Measurements from ENCODE around the gene LMAN2. TPM values are rescaled to one million over a fixed set of nuclear protein-coding genes. Genes with fewer than 3 reads are reported as not detected.

Gene LMAN2
- total and polyA plus RNA-seq, 8 donors: 71.1 to 128 (median 92.6) TPM

DNA sequence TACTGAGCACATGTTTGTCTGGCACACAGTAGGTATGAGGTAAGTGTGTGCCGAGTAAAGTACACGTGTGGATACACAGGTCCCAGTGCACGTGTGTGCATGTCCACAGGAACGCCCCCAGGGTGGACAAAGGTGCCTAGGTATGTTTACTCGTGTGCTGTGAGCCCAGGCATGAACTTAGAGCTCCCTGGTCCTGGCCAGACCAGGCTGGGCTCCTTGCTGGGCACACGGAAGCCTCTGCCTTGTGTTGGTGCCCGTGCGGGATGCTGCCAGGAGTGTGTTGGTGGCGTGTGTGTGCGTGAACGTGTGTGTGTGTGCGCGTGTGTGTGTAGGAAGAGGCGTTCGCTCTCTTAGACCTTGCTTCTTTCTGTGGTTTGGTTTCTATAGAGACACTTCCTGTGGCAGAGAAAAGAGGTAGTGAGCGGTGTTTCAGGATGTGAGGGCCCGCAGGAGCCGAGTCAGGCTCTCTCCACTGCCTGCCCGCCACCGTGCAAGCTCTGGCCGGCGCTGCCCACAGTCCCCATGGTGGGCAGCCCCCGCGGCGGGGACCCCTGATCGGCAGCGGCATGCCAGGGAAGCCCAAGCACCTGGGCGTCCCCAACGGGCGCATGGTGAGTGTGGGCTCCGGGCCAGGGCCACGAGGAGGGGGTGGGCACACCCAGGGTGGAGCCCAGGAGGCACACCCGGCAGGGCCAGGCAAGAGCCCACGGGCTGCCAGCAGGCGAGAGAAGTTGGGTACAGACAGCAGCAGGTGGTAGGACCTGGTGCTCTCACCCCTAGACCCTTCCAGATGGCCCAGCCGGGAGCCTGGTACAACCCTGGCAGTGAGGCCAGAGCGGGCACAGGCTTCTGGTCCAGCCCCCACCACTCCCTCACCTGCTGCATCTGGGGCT is 6.2 kb upstream of the LMAN2 start, which contains the start of gene RGS14:
RGS14 (plus strand) TSS at position 466 of the 893 bp plus-strand sequence; CDS start at position 567, 101 bp downstream.
- H3K27ac ChIP-seq: no peak within 1 kb of the TSS
- DNase-seq (peak in 2 of 6 donors; percentile 44 to 75), ATAC-seq (peak in 3 of 4 donors; percentile 59 to 67 (median 64)), FAIRE-seq (no peak)
- WGBS, 2 donors: 60 to 70% methylated on average over 36 to 37 of the region's 37 CpGs
- H3K4me1 ChIP-seq: peaks cover 0 to under 1% (median 0%) of the 10 kb centered on the region in 3 donors
- no peak for TF ChIP-seq CTCF (IDR thresholded peaks at IDR 0.05)
- no peaks in the 10 kb centered on the region for H3K36me3 ChIP-seq
- no peaks in the 10 kb centered on the region for H3K9me3 ChIP-seq
- intact Hi-C loops (cut with DNase I): no loop called here
- H3K4me3 ChIP-seq: peak within 1 kb of the TSS in 1 of 4 donors; percentile 39
- no peaks in the 10 kb centered on the region for H3K27me3 ChIP-seq

DNA sequence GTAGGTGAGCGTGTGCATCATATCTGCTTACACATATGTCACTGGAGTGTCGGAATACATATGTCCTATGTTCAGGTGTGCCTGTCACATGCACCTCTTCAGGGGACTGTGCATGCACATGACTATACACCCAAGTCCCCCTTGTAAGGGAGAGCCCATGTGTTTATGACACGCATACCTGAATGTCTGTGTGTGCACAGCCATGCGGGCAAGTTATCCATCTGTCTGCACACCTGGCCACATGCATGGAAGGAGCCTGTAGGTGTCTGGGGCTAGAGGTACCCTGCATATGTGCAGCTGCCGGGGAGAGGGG is 5.6 kb upstream of the LMAN2 start:
- H3K27me3 ChIP-seq: no peaks in the 10 kb centered on the region
- ATAC-seq (no peak), DNase-seq (no peak), FAIRE-seq (no peak)
- no peaks in the 10 kb centered on the region for H3K4me1 ChIP-seq
- no peaks in the 10 kb centered on the region for H3K9me3 ChIP-seq
- intact Hi-C loops (cut with DNase I): no loop called here
- WGBS, 2 donors: 83 to 89% methylated on average over 5 of the region's 5 CpGs
- TF ChIP-seq CTCF (IDR thresholded peaks at IDR 0.05): no peak
- no peak overlapping the region for H3K27ac ChIP-seq
- H3K4me3 ChIP-seq: no peak overlapping the region
- no peaks in the 10 kb centered on the region for H3K36me3 ChIP-seq

DNA sequence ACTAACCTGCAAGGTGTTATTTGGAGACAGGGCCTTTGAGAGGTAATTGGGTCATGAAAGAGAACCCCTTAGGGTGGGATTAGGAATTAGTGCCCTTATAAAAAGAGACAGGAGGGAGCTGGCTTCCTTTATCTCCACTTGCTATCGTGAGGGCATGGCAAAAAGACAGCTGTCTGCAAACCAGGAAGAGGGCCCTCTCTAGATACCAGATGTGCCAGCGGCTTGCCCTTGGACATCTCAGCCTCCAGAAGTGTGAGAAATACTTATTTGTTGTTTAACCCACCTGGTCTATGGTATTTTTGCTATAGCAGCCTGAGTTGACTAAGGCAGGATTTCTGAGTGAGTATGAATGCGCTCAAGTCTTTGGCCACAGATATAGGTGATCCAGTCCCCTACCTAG is 5.3 kb upstream of the LMAN2 start:
- no peaks in the 10 kb centered on the region for H3K27me3 ChIP-seq
- no peak overlapping the region for H3K4me3 ChIP-seq
- no peak overlapping the region for H3K27ac ChIP-seq
- intact Hi-C loops (cut with DNase I): no loop called here
- 67 to 76% methylated on average over 3 of the region's 3 CpGs for WGBS, 2 donors
- no peaks in the 10 kb centered on the region for H3K36me3 ChIP-seq
- FAIRE-seq: no peak
- H3K9me3 ChIP-seq: no peaks in the 10 kb centered on the region
- no peaks in the 10 kb centered on the region for H3K4me1 ChIP-seq
- TF ChIP-seq CTCF (IDR thresholded peaks at IDR 0.05): no peak
- peak in 2 of 6 donors; percentile 1 for DNase-seq
- ATAC-seq: no peak

DNA sequence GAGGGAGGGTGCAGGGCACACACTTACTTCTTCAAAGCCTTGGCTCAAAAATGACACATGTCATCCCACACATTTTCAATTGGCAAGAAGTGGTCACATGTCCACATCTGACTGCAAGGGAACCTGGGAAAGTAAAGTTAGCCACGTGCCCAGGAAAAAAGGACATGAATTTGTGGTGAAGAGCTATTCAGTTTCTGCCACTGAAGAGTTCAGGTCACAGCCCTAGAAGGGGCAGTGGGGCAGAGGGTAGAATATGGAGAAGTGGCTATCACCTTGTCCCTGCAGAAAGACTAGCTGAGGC is 4.3 kb upstream of the LMAN2 start:
- ATAC-seq (no peak), FAIRE-seq (no peak), DNase-seq (peak in 1 of 6 donors; percentile 2)
- no peak for TF ChIP-seq CTCF (IDR thresholded peaks at IDR 0.05)
- Histone ChIP-seq H3K27me3 (no peaks in the 10 kb centered on the region), H3K36me3 (no peaks in the 10 kb centered on the region), H3K9me3 (no peaks in the 10 kb centered on the region), H3K4me3 (no peak overlapping the region), H3K4me1 (no peaks in the 10 kb centered on the region), H3K27ac (no peak overlapping the region)
- intact Hi-C loops (cut with DNase I): no loop called here
- 13 to 45% methylated on average over 1 of the region's 1 CpG for WGBS, 2 donors

Data from pancreas (tissue), 10 donors.